B cell (primary cell): Measurements from ENCODE around the gene AHNAK. TPM values are rescaled to one million over a fixed set of nuclear protein-coding genes. Genes with fewer than 3 reads are reported as not detected.

ENCODE experiments used
- ATAC-seq: fragments of 200-7000 bp; cut with Tn5 transposase; one replicate; pipeline ENCODE4 v1.10.0; 2021; ENCODE audit warnings: low read depth, mild to moderate bottlenecking, moderate number of reproducible peaks, moderate library complexity
- CTCF ChIA-PET: fragments of 350-600 bp; sonication (Branson Sonifier 250); formaldehyde crosslinking; loops from one replicate; lab custom pipeline; 2021; ENCODE audit warnings: antibody characterized with exemption, inconsistent platforms; lab: Charles Lee
- POLR2A ChIA-PET: fragments of 350-600 bp; sonication (Branson Sonifier 250); formaldehyde crosslinking; loops from one replicate; lab custom pipeline; 2021; ENCODE audit warnings: antibody characterized with exemption; lab: Charles Lee
- DNase-seq: peaks from one replicate; pipeline ENCODE4 v3.0.0; 2013
- H2AFZ ChIP-seq: 2 replicates; pipeline ENCODE4 v1.6.1; 2012; ENCODE audit warnings: mild to moderate bottlenecking, low read depth, low read length; ENCODE audit not compliant: insufficient read depth, poor library complexity, severe bottlenecking
- H3K27ac ChIP-seq, 2 donors: 1 replicate in 1 of 2; 2 replicates in 1 of 2; pipeline ENCODE4 v1.5.1; 2012 to 2013; ENCODE audit warnings: low read length in 2 of 2, mild to moderate bottlenecking in 2 of 2, moderate library complexity in 1 of 2
- H3K27me3 ChIP-seq, 4 experiments: fragments of 200-600 bp in 1 of 4; sonication (generic) in 1 of 4; replicated peaks in 1 of 4; 1 replicate in 2 of 4; 2 replicates in 2 of 4; pipeline versions ENCODE4 v1.6.1 to v1.7.0; 2013 to 2016; ENCODE audit warnings: low read length in 3 of 4, mild to moderate bottlenecking in 2 of 4, mixed read lengths in 1 of 4, moderate library complexity in 1 of 4; ENCODE audit not compliant: insufficient read depth in 4 of 4, control insufficient read depth in 3 of 4; ENCODE audit errors: control extremely low read depth in 1 of 4
- H3K36me3 ChIP-seq, 2 experiments: replicated peaks in 1 of 2; 1 replicate in 1 of 2; 2 replicates in 1 of 2; pipeline versions ENCODE4 v1.6.1 to v1.7.1; 2013; ENCODE audit warnings: low read length in 1 of 2; ENCODE audit not compliant: insufficient read depth in 2 of 2, control insufficient read depth in 1 of 2; ENCODE audit errors: control extremely low read depth in 1 of 2, extremely low read depth in 1 of 2
- H3K4me1 ChIP-seq, 2 donors: fragments of 200-600 bp in 1 of 2; sonication (generic) in 1 of 2; 1 replicate in 1 of 2; 2 replicates in 1 of 2; pipeline versions ENCODE4 v1.5.1 to v1.6.1; 2013 to 2017; ENCODE audit warnings: low read length in 2 of 2; ENCODE audit not compliant: control insufficient read depth in 2 of 2, insufficient read depth in 2 of 2
- H3K4me2 ChIP-seq: replicated peaks from 2 replicates; pipeline ENCODE3; 2012; ENCODE audit warnings: mild to moderate bottlenecking, low read depth, low read length; ENCODE audit not compliant: poor library complexity, severe bottlenecking
- H3K4me3 ChIP-seq, 5 experiments: fragments of 200-600 bp in 1 of 5; sonication (generic) in 1 of 5; 1 replicate in 3 of 5; 2 replicates in 2 of 5; pipeline versions ENCODE4 v1.5.1 to v1.7.0; 2011 to 2016; ENCODE audit warnings: low read length in 4 of 5, mild to moderate bottlenecking in 4 of 5, low read depth in 2 of 5, control low read depth in 1 of 5, moderate library complexity in 1 of 5; ENCODE audit not compliant: insufficient read depth in 1 of 5; ENCODE audit errors: control extremely low read depth in 1 of 5, extremely low read depth in 1 of 5
- H3K79me2 ChIP-seq: fragments of 200-600 bp; sonication (generic); one replicate; pipeline ENCODE4 v1.6.0; 2016; ENCODE audit warnings: low read length; ENCODE audit not compliant: control insufficient read depth, insufficient read depth
- H3K9ac ChIP-seq: fragments of 200-600 bp; sonication (generic); 2 replicates; pipeline ENCODE4 v1.6.1; 2017; ENCODE audit warnings: mild to moderate bottlenecking, low read length, moderate library complexity
- H3K9me3 ChIP-seq, 3 donors: one replicate each; pipeline versions ENCODE4 v1.6.1 to v1.7.1; 2013; ENCODE audit warnings: low read length in 2 of 3; ENCODE audit not compliant: control insufficient read depth in 2 of 3, insufficient read depth in 1 of 3; ENCODE audit errors: control extremely low read depth in 1 of 3
- H4K20me1 ChIP-seq: 2 replicates; pipeline ENCODE4 v1.6.0; 2012; ENCODE audit warnings: mild to moderate bottlenecking, low read length; ENCODE audit not compliant: insufficient read depth, control insufficient read depth, poor library complexity, severe bottlenecking
- H3K27ac Mint-ChIP-seq: one replicate; pipeline ENCODE4 v1.8.0; 2021; ENCODE audit warnings: mixed read lengths
- H3K27me3 Mint-ChIP-seq: one replicate; pipeline ENCODE4 v1.8.0; 2021; ENCODE audit warnings: mixed read lengths
- H3K4me1 Mint-ChIP-seq: one replicate; pipeline ENCODE4 v1.8.0; 2021; ENCODE audit warnings: mixed read lengths
- H3K4me3 Mint-ChIP-seq: one replicate; pipeline ENCODE4 v1.8.0; 2021; ENCODE audit warnings: mixed read lengths
- H3K9me3 Mint-ChIP-seq: one replicate; pipeline ENCODE4 v1.8.0; 2022; ENCODE audit warnings: mixed read lengths; ENCODE audit not compliant: insufficient read depth
- EZH2 ChIP-seq: IDR thresholded peaks from 2 replicates; pipeline ENCODE4 v1.6.1; 2012; ENCODE audit warnings: borderline replicate concordance, low read depth, mild to moderate bottlenecking, moderate library complexity, low read length; ENCODE audit not compliant: insufficient read depth, poor library complexity, severe bottlenecking
- WGBS: methylation state at CpG from one replicate; pipeline ENCODE4 v1.1.5; 2013; ENCODE audit warnings: missing lambda C conversion rate; ENCODE audit not compliant: insufficient coverage; 5-methylcytosine and 5-hydroxymethylcytosine counted together
- intact Hi-C: fragments of 100-400 bp; cut with micrococcal nuclease; formaldehyde crosslinking; loops from one replicate; pipeline ENCODE4 v1.10.0; 2022
- polyA plus RNA-seq: library from polyadenylated mRNA; depleted of rRNA; stranded (reverse); fragments of >200 nt; gene quantifications from 2 replicates; pipeline ENCODE4 v1.2.3, GENCODE V29; 2012
- total RNA-seq, 2 donors: library from RNA; stranded (reverse); fragments of 120-200 nt in 1 of 2; gene quantifications; 1 replicate in 1 of 2; 2 replicates in 1 of 2; pipeline versions ENCODE4 v1.2.3 to v1.2.4, GENCODE V29; 2013 to 2022
- TF ChIP-seq, protein P1 (sequence below): fragments of 200-600 bp; IDR thresholded peaks from one replicate; pipeline ENCODE4 v1.8.0; 2022; ENCODE audit warnings: antibody characterized with exemption, mild to moderate bottlenecking

AHNAK gene
- total and polyA plus RNA-seq, 2 donors (not counting 1 experiment from before 2014, with no cell fraction given), result 63.7 to 229 TPM

DNA sequence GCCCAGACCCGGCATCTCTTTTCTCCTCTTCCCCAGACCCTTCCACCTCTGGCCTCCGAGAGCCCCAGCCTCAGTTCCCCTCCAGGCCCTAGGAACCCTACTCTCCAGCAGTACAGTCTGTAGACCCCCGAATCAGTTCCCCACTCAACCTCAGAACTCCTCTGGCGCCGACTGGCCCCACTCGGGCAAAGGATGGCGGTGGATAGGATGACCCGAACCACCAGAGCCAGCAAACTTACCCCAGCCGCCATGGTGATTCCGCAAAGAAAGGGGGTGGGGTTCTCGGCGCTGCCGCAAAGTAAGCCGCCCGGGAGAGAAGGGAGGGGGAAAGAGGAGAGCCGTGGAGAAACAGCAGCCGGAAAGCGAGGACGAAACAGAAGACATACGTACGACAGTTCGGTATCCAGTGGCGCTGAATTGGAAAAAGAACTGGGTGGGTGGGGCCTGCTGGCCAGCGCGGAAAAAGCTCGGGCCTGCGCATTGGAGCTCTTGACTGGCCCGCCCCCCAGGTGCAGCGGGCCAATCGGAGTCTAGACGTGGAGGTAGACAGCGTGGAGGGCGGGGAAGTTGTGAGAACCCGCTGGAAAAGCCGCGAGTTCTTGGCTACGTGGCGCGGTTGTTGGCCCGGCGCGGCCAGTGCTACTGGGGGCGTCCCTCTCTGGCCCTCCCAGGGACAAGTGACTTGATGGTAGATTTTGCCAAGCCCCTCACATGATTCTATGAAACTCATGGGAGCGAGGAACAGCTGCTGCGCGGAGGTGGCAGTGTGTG is 27.2 kb upstream of the AHNAK start, which contains the start of gene EEF1G:
Gene EEF1G, minus strand, starts transcription at position 300 of the 771 bp plus-strand sequence. Its CDS starts 49 bp downstream, at position 251.
- under 1% methylated on average over 41 of the region's 46 CpGs for WGBS
- Histone ChIP-seq H3K9ac (peak within 1 kb of the TSS; percentile 86), H3K9me3 (peaks cover 0 to 3% (median 0%) of the 10 kb centered on the region in 3 donors), H3K4me3 (peak within 1 kb of the TSS; percentile 74 to 99 (median 80)), H3K79me2 (peaks cover 18% of the 10 kb centered on the region), H3K27me3 (no peaks in the 10 kb centered on the region), H3K4me1 (peaks cover 12 to 25% of the 10 kb centered on the region in 2 donors), H3K36me3 (peaks cover 6 to 46% of the 10 kb centered on the region in 2 experiments), H4K20me1 (peaks cover 8% of the 10 kb centered on the region), H3K27ac (peak within 1 kb of the TSS; percentile 84 to 88), H3K4me2 (peak within 1 kb of the TSS; percentile 90), H2AFZ (peak within 1 kb of the TSS; percentile 89)
- DNase-seq (peak; percentile 99), ATAC-seq (peak; percentile 93)
- TF ChIP-seq, protein P1, sequence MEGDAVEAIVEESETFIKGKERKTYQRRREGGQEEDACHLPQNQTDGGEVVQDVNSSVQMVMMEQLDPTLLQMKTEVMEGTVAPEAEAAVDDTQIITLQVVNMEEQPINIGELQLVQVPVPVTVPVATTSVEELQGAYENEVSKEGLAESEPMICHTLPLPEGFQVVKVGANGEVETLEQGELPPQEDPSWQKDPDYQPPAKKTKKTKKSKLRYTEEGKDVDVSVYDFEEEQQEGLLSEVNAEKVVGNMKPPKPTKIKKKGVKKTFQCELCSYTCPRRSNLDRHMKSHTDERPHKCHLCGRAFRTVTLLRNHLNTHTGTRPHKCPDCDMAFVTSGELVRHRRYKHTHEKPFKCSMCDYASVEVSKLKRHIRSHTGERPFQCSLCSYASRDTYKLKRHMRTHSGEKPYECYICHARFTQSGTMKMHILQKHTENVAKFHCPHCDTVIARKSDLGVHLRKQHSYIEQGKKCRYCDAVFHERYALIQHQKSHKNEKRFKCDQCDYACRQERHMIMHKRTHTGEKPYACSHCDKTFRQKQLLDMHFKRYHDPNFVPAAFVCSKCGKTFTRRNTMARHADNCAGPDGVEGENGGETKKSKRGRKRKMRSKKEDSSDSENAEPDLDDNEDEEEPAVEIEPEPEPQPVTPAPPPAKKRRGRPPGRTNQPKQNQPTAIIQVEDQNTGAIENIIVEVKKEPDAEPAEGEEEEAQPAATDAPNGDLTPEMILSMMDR, result no peak
- TF ChIP-seq EZH2, result no peak
- peak within 1 kb of the TSS; percentile 92 for H3K4me3 Mint-ChIP-seq
- intact Hi-C loops, result loop anchor here (1.0 to 5.0 kb wide), 8 partner anchors 13 to 307 kb away; partner anchors contain the start of genes BSCL2, GNG3, SLC3A2 and STX5
- no peaks in the 10 kb centered on the region for H3K9me3 Mint-ChIP-seq
- H3K4me1 Mint-ChIP-seq, result peaks cover 50% of the 10 kb centered on the region
- ChIA-PET CTCF (interaction anchor here (0.7 to 6.1 kb wide), 11 partner anchors 8 to 213 kb away, joined by 3 to 33 read pairs (median 4); partner anchors contain the start of genes EML3, LBHD1, TUT1 and UQCC3), POLR2A (interaction anchor here (0.9 to 2.3 kb wide), 18 partner anchors 12 to 267 kb away, joined by 3 to 35 read pairs (median 4); partner anchors contain the start of genes B3GAT3, C11orf98, CSKMT and HNRNPUL2)
- H3K27ac Mint-ChIP-seq, result peak within 1 kb of the TSS; percentile 95
- H3K27me3 Mint-ChIP-seq, result no peaks in the 10 kb centered on the region
